SK-N-SH (cell line): ENCODE measurements around the gene TMEM266. TPM values are rescaled to one million over a fixed set of nuclear protein-coding genes. Genes with fewer than 3 reads are reported as not detected.

Experiments used
- CTCF ChIA-PET: fragments of 300-600, 350-600 bp; formaldehyde crosslinking; extraction: SDS; loops from one replicate; lab custom pipeline; 2021; lab: Yijun Ruan, JAX
- POLR2A ChIA-PET: fragments of 350-600 bp; sonication (Branson Sonifier 250); formaldehyde crosslinking; extraction: SDS; loops from one replicate; lab custom pipeline; 2020; ENCODE audit warnings: antibody characterized with exemption, inconsistent platforms; lab: Yijun Ruan, JAX
- DNase-seq: peaks from one replicate; pipeline ENCODE4 v3.0.0; 2012
- H2AFZ ChIP-seq: fragments of 200-600 bp; sonication (generic); 2 replicates; pipeline ENCODE4 v1.8.1; 2016; ENCODE audit warnings: antibody characterized with exemption, mild to moderate bottlenecking, low read depth
- H3F3A ChIP-seq: fragments of 200-600 bp; sonication (generic); replicated peaks from 2 replicates; pipeline ENCODE3; 2016; ENCODE audit warnings: antibody characterized with exemption, mild to moderate bottlenecking; ENCODE audit not compliant: insufficient read depth
- H3K27ac ChIP-seq, 2 experiments: fragments of 200-500 bp in 1 of 2; fragments of 200-600 bp in 1 of 2; sonication (Bioruptor generic) in 1 of 2; sonication (generic), shearing (Covaris generic) in 1 of 2; 2 replicates each; pipeline versions ENCODE4 v1.5.1 to v1.6.1; 2014 to 2016; ENCODE audit warnings: low read depth in 2 of 2, inconsistent platforms in 1 of 2, low read length in 1 of 2, mild to moderate bottlenecking in 1 of 2, mixed read lengths in 1 of 2
- H3K27me3 ChIP-seq: fragments of 200-600 bp; sonication (generic), shearing (Covaris generic); 2 replicates; pipeline ENCODE4 v1.6.1; 2016; ENCODE audit warnings: mixed run types; ENCODE audit not compliant: insufficient read depth
- H3K36me3 ChIP-seq, 2 experiments: fragments of 200-500 bp in 1 of 2; fragments of 200-600 bp in 1 of 2; sonication (Bioruptor generic) in 1 of 2; sonication (generic) in 1 of 2; replicated peaks in 1 of 2; 2 replicates each; pipeline versions ENCODE3 to v1.5.1; 2014 to 2016; ENCODE audit warnings: low read length in 1 of 2, mild to moderate bottlenecking in 1 of 2; ENCODE audit not compliant: insufficient read depth in 2 of 2, control insufficient read depth in 1 of 2
- H3K4me1 ChIP-seq, 2 experiments: fragments of 200-500 bp in 1 of 2; fragments of 200-600 bp in 1 of 2; sonication (Bioruptor generic) in 1 of 2; sonication (generic), shearing (Covaris generic) in 1 of 2; 2 replicates each; pipeline versions ENCODE4 v1.5.1 to v1.6.1; 2014 to 2016; ENCODE audit warnings: low read depth in 1 of 2, low read length in 1 of 2, mixed run types in 1 of 2; ENCODE audit not compliant: insufficient read depth in 2 of 2, control insufficient read depth in 1 of 2
- H3K4me2 ChIP-seq: fragments of 200-600 bp; sonication (generic), shearing (Covaris generic); 2 replicates; pipeline ENCODE4 v1.6.1; 2017; ENCODE audit warnings: mixed run types
- H3K4me3 ChIP-seq, 2 experiments: fragments of 200-500 bp in 1 of 2; fragments of 200-600 bp in 1 of 2; sonication (Bioruptor generic) in 1 of 2; sonication (generic), shearing (Covaris generic) in 1 of 2; 2 replicates each; pipeline versions ENCODE4 v1.5.1 to v1.8.1; 2014 to 2016; ENCODE audit warnings: low read depth in 2 of 2, inconsistent platforms in 1 of 2, low read length in 1 of 2, mild to moderate bottlenecking in 1 of 2, mixed read lengths in 1 of 2, moderate library complexity in 1 of 2
- H3K79me2 ChIP-seq: fragments of 200-600 bp; sonication (generic); 2 replicates; pipeline ENCODE4 v1.8.1; 2017; ENCODE audit warnings: mild to moderate bottlenecking; ENCODE audit not compliant: insufficient read depth
- H3K9ac ChIP-seq: fragments of 200-600 bp; sonication (generic); 2 replicates; pipeline ENCODE4 v1.6.1; 2017; ENCODE audit warnings: mixed run types
- H3K9me2 ChIP-seq: fragments of 200-600 bp; sonication (generic); 2 replicates; pipeline ENCODE4 v1.6.1; 2017; ENCODE audit warnings: mixed run types
- H3K9me3 ChIP-seq: fragments of 200-600 bp; sonication (generic); 2 replicates; pipeline ENCODE4 v1.6.1; 2017; ENCODE audit warnings: mixed run types, mild to moderate bottlenecking, moderate library complexity
- H4K20me1 ChIP-seq: fragments of 200-600 bp; sonication (generic); 2 replicates; pipeline ENCODE4 v1.6.1; 2017; ENCODE audit warnings: mild to moderate bottlenecking, mixed run types; ENCODE audit not compliant: insufficient read depth
- CHD2 ChIP-seq: fragments of 150-350 bp; IDR thresholded peaks from 2 replicates; pipeline ENCODE4 v1.6.1; 2018; ENCODE audit warnings: low read length; ENCODE audit not compliant: partially characterized antibody
- EZH2phosphoT487 ChIP-seq: fragments of 200-600 bp; sonication (generic); IDR thresholded peaks from 2 replicates; pipeline ENCODE4 v1.6.1; 2017; ENCODE audit warnings: low read depth, mixed run types, mild to moderate bottlenecking, antibody characterized with exemption, moderate library complexity, borderline replicate concordance
- FOXJ3 ChIP-seq: sonication (generic); formaldehyde crosslinking; IDR thresholded peaks from 2 replicates; pipeline ENCODE4 v1.5.1; 2020; ENCODE audit warnings: mild to moderate bottlenecking, missing genetic modification reagents
- FOXM1 ChIP-seq: IDR thresholded peaks from 2 replicates; pipeline ENCODE4 v1.4.0; 2012; ENCODE audit warnings: low read depth, mild to moderate bottlenecking
- GABPA ChIP-seq: IDR thresholded peaks from 2 replicates; pipeline ENCODE4 v1.4.0; 2012; ENCODE audit warnings: low read depth, mild to moderate bottlenecking
- GATA2 ChIP-seq: sonication (generic); formaldehyde crosslinking; IDR thresholded peaks from 2 replicates; pipeline ENCODE4 v1.5.0; 2020; ENCODE audit warnings: mild to moderate bottlenecking, missing genetic modification reagents
- IRF3 ChIP-seq: fragments of 150-350 bp; IDR thresholded peaks from 2 replicates; pipeline ENCODE4 v1.6.1; 2016; ENCODE audit warnings: mild to moderate bottlenecking, low read depth, low read length
- JUND ChIP-seq: IDR thresholded peaks from 2 replicates; pipeline ENCODE4 v1.4.0; 2012
- MEF2A ChIP-seq: IDR thresholded peaks from 2 replicates; pipeline ENCODE4 v1.4.0; 2012; ENCODE audit warnings: low read depth, borderline replicate concordance
- NRF1 ChIP-seq: IDR thresholded peaks from 2 replicates; pipeline ENCODE4 v1.6.1; 2012; ENCODE audit warnings: low read depth, mild to moderate bottlenecking, low read length
- RAD21 ChIP-seq: IDR thresholded peaks from 2 replicates; pipeline ENCODE4 v1.6.1; 2012; ENCODE audit warnings: mild to moderate bottlenecking, low read length
- RFX5 ChIP-seq: IDR thresholded peaks from 2 replicates; pipeline ENCODE4 v1.6.1; 2012; ENCODE audit warnings: mild to moderate bottlenecking, improper control_type of control experiment, low read length
- SMC3 ChIP-seq: IDR thresholded peaks from 2 replicates; pipeline ENCODE4 v1.6.1; 2012; ENCODE audit warnings: low read depth, low read length, improper control_type of control experiment
- TAF1 ChIP-seq: IDR thresholded peaks from 2 replicates; pipeline ENCODE4 v1.6.1; 2012; ENCODE audit warnings: low read depth, mild to moderate bottlenecking, low read length, moderate library complexity, borderline replicate concordance
- TCF12 ChIP-seq: IDR thresholded peaks from 2 replicates; pipeline ENCODE4 v1.4.0; 2012
- TEAD4 ChIP-seq: IDR thresholded peaks from 2 replicates; pipeline ENCODE4 v1.4.0; 2012; ENCODE audit warnings: mild to moderate bottlenecking, borderline replicate concordance; ENCODE audit not compliant: insufficient read depth
- WGBS: methylation state at CpG from one replicate; pipeline ENCODE4 v1.1.6; 2017; ENCODE audit warnings: low lambda C conversion rate; 5-methylcytosine and 5-hydroxymethylcytosine counted together
- polyA plus RNA-seq, 3 experiments: library from polyadenylated mRNA; depleted of rRNA; stranded (reverse); fragments of >200 nt; gene quantifications; 2 replicates each; pipeline ENCODE4 v1.2.3, GENCODE V29; 2012
- TF ChIP-seq, protein P1 (sequence below): IDR thresholded peaks from 2 replicates; pipeline ENCODE4; 2012
- TF ChIP-seq, protein P2 (sequence below): IDR thresholded peaks from 2 replicates; pipeline ENCODE4 v1.4.0; 2012; ENCODE audit warnings: low read depth
- TF ChIP-seq, protein P3 (sequence below): fragments of 200-600 bp; sonication (generic); IDR thresholded peaks from 2 replicates; pipeline ENCODE4 v1.6.1; 2017; ENCODE audit warnings: antibody characterized with exemption, mild to moderate bottlenecking, moderate library complexity

TMEM266 gene
- polyA plus RNA-seq, 1 of the 3 experiments (the other 2 are of a cell fraction): 0.07 TPM

DNA sequence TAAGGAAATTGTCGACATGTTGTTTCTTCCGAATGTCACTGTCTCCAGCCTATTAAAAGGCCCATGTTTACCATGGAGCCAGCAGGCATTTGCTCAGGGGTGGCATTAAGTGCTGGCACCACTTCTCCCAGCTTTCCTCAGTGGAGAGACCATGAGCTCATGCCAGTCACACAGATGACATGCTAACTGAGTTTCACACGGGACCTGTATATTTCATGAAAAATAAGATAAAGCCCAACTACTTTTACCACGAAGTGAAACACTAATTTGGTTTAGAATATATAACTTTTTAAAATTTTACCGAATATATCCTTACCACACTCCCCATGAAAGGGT, 158.1 kb downstream of the TMEM266 start:
- no peaks in the 10 kb centered on the region for H3F3A ChIP-seq
- peaks cover 35 to 41% of the 10 kb centered on the region in 2 experiments for H3K36me3 ChIP-seq
- CTCF ChIA-PET: interaction anchor here (0.9 to 1.8 kb wide), 3 partner anchors 27 to 113 kb away, joined by 3 to 5 read pairs (median 3); no protein-coding TSS in a partner anchor
- H3K4me2 ChIP-seq: no peak overlapping the region
- H4K20me1 ChIP-seq: no peaks in the 10 kb centered on the region
- H3K4me1 ChIP-seq: peaks cover 0 to 6% of the 10 kb centered on the region in 2 experiments; a peak in 1 of 4 replicates
- H3K4me3 ChIP-seq: no peak overlapping the region
- DNase-seq: no peak
- 95% methylated on average over 5 of the region's 5 CpGs for WGBS
- TF ChIP-seq, protein P1, sequence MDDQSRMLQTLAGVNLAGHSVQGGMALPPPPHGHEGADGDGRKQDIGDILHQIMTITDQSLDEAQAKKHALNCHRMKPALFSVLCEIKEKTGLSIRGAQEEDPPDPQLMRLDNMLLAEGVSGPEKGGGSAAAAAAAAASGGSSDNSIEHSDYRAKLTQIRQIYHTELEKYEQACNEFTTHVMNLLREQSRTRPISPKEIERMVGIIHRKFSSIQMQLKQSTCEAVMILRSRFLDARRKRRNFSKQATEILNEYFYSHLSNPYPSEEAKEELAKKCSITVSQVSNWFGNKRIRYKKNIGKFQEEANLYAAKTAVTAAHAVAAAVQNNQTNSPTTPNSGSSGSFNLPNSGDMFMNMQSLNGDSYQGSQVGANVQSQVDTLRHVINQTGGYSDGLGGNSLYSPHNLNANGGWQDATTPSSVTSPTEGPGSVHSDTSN: no peak
- TF ChIP-seq IRF3 (no peak), TCF12 (no peak), EZH2phosphoT487 (no peak), CHD2 (no peak), RAD21 (no peak), TAF1 (no peak), FOXJ3 (CRISPR knock-in tag) (no peak), RFX5 (no peak), TEAD4 (no peak), GATA2 (CRISPR knock-in tag) (no peak), SMC3 (no peak), MEF2A (no peak), FOXM1 (no peak), JUND (no peak), NRF1 (no peak), GABPA (no peak)
- TF ChIP-seq, protein P2, sequence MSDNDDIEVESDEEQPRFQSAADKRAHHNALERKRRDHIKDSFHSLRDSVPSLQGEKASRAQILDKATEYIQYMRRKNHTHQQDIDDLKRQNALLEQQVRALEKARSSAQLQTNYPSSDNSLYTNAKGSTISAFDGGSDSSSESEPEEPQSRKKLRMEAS: no peak
- TF ChIP-seq, protein P3, sequence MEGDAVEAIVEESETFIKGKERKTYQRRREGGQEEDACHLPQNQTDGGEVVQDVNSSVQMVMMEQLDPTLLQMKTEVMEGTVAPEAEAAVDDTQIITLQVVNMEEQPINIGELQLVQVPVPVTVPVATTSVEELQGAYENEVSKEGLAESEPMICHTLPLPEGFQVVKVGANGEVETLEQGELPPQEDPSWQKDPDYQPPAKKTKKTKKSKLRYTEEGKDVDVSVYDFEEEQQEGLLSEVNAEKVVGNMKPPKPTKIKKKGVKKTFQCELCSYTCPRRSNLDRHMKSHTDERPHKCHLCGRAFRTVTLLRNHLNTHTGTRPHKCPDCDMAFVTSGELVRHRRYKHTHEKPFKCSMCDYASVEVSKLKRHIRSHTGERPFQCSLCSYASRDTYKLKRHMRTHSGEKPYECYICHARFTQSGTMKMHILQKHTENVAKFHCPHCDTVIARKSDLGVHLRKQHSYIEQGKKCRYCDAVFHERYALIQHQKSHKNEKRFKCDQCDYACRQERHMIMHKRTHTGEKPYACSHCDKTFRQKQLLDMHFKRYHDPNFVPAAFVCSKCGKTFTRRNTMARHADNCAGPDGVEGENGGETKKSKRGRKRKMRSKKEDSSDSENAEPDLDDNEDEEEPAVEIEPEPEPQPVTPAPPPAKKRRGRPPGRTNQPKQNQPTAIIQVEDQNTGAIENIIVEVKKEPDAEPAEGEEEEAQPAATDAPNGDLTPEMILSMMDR: no peak
- H3K79me2 ChIP-seq: no peaks in the 10 kb centered on the region
- POLR2A ChIA-PET: no interaction called here
- H3K9ac ChIP-seq: no peak overlapping the region
- no peak overlapping the region for H3K27ac ChIP-seq
- no peaks in the 10 kb centered on the region for H3K27me3 ChIP-seq
- H2AFZ ChIP-seq: no peak overlapping the region
- no peaks in the 10 kb centered on the region for H3K9me3 ChIP-seq
- no peaks in the 10 kb centered on the region for H3K9me2 ChIP-seq
